Uterus (tissue), 2 donors: ENCODE measurements around the gene ITGA11.

Experiments
- POLR2A ChIP-seq, 2 donors: fragments of 450-650 bp; IDR thresholded peaks; one replicate each; pipeline ENCODE4 v1.6.1; 2016; ENCODE audit warnings: antibody characterized with exemption in 2 of 2, mild to moderate bottlenecking in 1 of 2, moderate library complexity in 1 of 2
- TF ChIP-seq, protein P1 (sequence below), 4 experiments: fragments of 200-600 bp in 2 of 4; fragments of 450-650 bp in 2 of 4; sonication (generic) in 2 of 4; IDR thresholded peaks; one replicate each; pipeline ENCODE4 v1.5.1; 2016 to 2019; ENCODE audit warnings: antibody characterized with exemption in 4 of 4, mild to moderate bottlenecking in 2 of 4, moderate library complexity in 1 of 4

DNA sequence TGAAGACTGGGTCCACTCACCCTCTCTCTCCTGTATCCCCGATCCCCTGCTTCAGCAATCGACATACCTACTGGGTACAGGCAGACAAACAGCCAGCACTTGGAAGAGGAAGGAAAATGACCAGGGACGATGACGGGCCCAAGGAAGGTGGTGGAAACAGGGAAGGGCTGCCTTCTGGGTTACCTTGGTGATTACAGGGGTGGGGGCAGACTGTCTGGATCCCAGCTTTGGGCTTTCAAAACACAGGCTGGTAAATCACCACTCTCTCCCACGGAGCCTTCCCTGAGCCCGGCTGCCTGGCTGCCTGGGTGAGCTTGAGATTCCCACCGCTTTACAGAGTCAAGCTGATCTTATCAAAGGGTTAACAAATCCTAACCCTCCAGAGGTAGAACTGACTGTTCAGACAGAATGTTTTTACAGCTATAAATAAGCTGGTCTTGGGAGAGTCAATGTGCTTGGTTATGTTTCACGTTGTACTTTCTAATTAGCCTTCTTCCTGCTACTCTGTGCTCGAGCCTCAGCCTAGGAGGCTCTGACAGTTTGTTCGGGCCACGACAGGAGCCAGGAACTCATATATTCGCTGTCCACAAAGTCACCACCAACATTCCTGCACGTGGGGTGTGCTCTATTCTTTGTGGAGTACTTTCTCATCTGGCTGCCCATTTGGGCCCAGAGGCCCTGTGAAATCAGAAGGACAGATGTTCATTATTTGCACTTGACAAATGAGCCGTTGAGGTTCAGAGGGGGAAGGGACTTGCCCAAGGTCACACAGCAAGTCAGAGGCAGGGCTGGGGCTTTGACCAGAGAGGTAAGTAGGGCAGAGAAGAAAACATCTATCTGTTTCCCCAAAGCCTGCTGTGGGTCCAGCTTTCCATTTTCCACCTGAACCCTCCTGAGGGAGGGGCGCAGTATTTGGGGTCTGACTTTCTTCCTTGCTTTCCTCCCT is 91.0 kb downstream of the ITGA11 start:
- TF ChIP-seq, protein P1, sequence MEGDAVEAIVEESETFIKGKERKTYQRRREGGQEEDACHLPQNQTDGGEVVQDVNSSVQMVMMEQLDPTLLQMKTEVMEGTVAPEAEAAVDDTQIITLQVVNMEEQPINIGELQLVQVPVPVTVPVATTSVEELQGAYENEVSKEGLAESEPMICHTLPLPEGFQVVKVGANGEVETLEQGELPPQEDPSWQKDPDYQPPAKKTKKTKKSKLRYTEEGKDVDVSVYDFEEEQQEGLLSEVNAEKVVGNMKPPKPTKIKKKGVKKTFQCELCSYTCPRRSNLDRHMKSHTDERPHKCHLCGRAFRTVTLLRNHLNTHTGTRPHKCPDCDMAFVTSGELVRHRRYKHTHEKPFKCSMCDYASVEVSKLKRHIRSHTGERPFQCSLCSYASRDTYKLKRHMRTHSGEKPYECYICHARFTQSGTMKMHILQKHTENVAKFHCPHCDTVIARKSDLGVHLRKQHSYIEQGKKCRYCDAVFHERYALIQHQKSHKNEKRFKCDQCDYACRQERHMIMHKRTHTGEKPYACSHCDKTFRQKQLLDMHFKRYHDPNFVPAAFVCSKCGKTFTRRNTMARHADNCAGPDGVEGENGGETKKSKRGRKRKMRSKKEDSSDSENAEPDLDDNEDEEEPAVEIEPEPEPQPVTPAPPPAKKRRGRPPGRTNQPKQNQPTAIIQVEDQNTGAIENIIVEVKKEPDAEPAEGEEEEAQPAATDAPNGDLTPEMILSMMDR (IDR thresholded peaks at IDR 0.05): peak in 1 of 4 experiments; percentile 14
- no peak for TF ChIP-seq POLR2A (IDR thresholded peaks at IDR 0.05)
